PFSK-1 (cell line): ENCODE results near the gene KDM5C.

ENCODE experiments used
- FOXP2 ChIP-seq: optimal IDR thresholded peaks from 2 replicates; pipeline ENCODE3; 2011; ENCODE audit warnings: borderline replicate concordance, control low read depth, inconsistent platforms; ENCODE audit not compliant: insufficient read depth; ENCODE audit errors: extremely low read length, extremely low read depth
- POLR2AphosphoS5 ChIP-seq: IDR thresholded peaks from 2 replicates; pipeline ENCODE4 v1.6.1; 2012; ENCODE audit warnings: low read depth, mild to moderate bottlenecking, control low read depth, low read length, moderate library complexity
- SIN3A ChIP-seq: IDR thresholded peaks from 2 replicates; pipeline ENCODE4 v1.6.1; 2012; ENCODE audit warnings: mild to moderate bottlenecking, low read length, moderate library complexity, borderline replicate concordance; ENCODE audit not compliant: insufficient read depth
- TAF1 ChIP-seq: IDR thresholded peaks from 2 replicates; pipeline ENCODE4 v1.6.1; 2012; ENCODE audit warnings: low read length, control low read depth, borderline replicate concordance; ENCODE audit not compliant: insufficient read depth
- TF ChIP-seq, protein P1 (sequence below), 2 experiments: IDR thresholded peaks; 2 replicates each; pipeline versions ENCODE4 v1.6.1 to v1.8.0; 2011 to 2012; ENCODE audit warnings: low read depth in 2 of 2, low read length in 2 of 2, control low read depth in 1 of 2, inconsistent platforms in 1 of 2, mild to moderate bottlenecking in 1 of 2, moderate library complexity in 1 of 2; ENCODE audit not compliant: insufficient read depth in 1 of 2

KDM5C gene

DNA sequence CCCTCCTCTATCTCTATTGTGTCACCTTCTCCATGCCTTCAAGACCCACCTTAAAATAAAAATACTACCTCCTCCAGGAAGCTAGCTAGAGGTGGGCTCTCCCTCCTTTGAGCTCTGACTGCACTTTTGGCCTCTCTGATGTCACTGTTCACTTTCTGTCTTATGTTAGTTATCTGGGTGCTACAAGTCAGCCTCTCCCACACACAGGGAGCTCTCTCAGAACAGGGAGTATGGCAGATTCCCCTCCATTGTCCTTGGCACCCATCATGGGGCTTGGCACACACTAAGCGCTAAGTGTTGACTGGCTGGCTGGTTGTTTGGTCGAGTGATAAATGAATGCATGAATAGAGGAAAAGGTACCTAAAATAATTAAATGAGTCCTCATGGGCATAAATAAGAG, 21.2 kb upstream of the KDM5C start:
- TF ChIP-seq FOXP2, result no peak

DNA sequence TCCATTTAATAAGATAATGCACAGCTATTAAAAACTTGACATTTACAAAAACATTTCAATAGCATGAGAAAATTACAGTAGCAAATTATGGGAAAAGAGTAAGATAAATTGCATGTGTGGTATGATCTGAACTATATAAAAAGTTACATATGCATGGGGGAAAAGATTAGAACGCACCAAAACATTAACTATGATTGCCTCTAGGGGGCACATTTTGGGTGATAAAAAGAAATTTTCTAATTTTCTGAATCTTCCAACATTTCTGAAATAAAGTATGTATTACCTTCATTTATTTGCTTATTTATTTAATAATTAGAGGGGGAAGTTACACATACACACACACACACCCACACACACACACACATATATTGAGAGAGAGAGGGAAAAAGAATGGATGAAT, 19.6 kb upstream of the KDM5C start:
- TF ChIP-seq POLR2AphosphoS5 (no peak), SIN3A (no peak), TAF1 (no peak), FOXP2 (no peak)
- TF ChIP-seq, protein P1, sequence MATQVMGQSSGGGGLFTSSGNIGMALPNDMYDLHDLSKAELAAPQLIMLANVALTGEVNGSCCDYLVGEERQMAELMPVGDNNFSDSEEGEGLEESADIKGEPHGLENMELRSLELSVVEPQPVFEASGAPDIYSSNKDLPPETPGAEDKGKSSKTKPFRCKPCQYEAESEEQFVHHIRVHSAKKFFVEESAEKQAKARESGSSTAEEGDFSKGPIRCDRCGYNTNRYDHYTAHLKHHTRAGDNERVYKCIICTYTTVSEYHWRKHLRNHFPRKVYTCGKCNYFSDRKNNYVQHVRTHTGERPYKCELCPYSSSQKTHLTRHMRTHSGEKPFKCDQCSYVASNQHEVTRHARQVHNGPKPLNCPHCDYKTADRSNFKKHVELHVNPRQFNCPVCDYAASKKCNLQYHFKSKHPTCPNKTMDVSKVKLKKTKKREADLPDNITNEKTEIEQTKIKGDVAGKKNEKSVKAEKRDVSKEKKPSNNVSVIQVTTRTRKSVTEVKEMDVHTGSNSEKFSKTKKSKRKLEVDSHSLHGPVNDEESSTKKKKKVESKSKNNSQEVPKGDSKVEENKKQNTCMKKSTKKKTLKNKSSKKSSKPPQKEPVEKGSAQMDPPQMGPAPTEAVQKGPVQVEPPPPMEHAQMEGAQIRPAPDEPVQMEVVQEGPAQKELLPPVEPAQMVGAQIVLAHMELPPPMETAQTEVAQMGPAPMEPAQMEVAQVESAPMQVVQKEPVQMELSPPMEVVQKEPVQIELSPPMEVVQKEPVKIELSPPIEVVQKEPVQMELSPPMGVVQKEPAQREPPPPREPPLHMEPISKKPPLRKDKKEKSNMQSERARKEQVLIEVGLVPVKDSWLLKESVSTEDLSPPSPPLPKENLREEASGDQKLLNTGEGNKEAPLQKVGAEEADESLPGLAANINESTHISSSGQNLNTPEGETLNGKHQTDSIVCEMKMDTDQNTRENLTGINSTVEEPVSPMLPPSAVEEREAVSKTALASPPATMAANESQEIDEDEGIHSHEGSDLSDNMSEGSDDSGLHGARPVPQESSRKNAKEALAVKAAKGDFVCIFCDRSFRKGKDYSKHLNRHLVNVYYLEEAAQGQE (IDR thresholded peaks at IDR 0.05; ENCODE audit: insufficient read depth in 1 of 2, low read depth in 2 of 2, low read length in 2 of 2), result no peak

DNA sequence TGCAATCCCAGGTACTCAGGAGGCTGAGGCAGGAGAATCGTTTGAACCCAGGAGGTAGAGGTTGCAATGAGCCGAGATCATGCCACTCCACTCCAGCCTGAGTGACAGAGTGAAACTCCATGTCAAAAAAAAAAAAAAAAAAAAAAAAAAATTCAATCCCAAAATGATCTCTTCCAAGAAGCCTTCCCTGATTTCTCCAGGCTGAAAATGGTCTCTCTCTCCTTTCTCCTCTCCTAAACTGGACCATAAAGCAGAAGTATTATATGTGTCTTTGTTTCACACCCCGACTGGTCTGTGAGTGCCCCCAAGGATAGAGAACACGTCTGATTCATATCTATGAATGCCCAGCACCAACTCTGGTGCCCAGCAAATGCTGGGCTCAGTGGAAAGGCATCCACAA, 17.3 kb upstream of the KDM5C start:
- TF ChIP-seq, protein P1 (IDR thresholded peaks at IDR 0.05; ENCODE audit: insufficient read depth in 1 of 2, low read depth in 2 of 2, low read length in 2 of 2), result no peak
- TF ChIP-seq SIN3A, result no peak
- TF ChIP-seq POLR2AphosphoS5, result no peak
- TF ChIP-seq FOXP2, result no peak
- no peak for TF ChIP-seq TAF1

DNA sequence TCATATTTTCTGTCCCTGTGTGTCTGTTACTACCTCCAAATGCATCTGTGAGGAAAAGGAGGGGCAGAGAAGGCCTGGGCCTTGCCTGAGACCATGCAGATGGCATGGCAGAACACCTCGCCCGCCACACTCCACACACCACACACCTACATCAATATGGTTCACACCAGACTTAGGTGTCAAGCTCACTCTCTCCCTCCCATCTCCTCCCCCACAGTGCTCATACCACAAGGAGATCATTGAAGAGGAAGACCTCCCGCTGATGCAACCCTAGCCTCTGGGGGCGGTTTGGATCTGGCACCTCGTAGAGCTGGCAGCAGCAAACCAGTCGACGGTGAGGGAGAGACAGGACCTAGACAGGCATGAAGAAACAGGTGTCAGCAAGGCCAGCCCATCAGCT, 16.6 kb upstream of the KDM5C start:
- TF ChIP-seq FOXP2, result no peak
- no peak for TF ChIP-seq SIN3A
- TF ChIP-seq POLR2AphosphoS5, result no peak
- TF ChIP-seq, protein P1 (IDR thresholded peaks at IDR 0.05; ENCODE audit: insufficient read depth in 1 of 2, low read depth in 2 of 2, low read length in 2 of 2), result no peak
- no peak for TF ChIP-seq TAF1

DNA sequence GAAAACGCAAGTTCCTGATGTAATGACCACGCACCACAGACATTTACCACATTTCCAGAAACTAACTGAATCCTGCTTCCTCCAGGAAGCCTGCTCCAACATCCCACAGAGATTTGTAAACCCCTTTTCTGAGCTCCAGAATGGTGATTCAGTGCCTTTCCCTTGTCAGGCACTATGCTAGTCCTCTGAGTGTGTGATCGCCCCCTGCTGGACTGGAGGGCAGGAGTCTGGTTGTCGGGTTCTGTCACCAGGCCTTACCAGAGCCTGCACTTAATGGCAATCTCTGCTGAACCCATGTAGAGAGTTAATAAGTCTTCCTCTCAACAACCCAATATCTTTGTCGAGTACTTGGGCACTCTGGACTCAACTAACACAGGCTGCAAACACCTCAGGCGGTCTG, 14.5 kb upstream of the KDM5C start:
- TF ChIP-seq SIN3A (no peak), FOXP2 (no peak), POLR2AphosphoS5 (no peak), TAF1 (no peak)
- TF ChIP-seq, protein P1 (IDR thresholded peaks at IDR 0.05; ENCODE audit: insufficient read depth in 1 of 2, low read depth in 2 of 2, low read length in 2 of 2), result no peak
